ENCODE results near the gene CDCA4.
"Not testable (repeated sequence)": the region's sequence is repeated elsewhere in the genome, so short reads cannot be mapped to it uniquely, and the experiment has no call there.

CDCA4 gene

DNA sequence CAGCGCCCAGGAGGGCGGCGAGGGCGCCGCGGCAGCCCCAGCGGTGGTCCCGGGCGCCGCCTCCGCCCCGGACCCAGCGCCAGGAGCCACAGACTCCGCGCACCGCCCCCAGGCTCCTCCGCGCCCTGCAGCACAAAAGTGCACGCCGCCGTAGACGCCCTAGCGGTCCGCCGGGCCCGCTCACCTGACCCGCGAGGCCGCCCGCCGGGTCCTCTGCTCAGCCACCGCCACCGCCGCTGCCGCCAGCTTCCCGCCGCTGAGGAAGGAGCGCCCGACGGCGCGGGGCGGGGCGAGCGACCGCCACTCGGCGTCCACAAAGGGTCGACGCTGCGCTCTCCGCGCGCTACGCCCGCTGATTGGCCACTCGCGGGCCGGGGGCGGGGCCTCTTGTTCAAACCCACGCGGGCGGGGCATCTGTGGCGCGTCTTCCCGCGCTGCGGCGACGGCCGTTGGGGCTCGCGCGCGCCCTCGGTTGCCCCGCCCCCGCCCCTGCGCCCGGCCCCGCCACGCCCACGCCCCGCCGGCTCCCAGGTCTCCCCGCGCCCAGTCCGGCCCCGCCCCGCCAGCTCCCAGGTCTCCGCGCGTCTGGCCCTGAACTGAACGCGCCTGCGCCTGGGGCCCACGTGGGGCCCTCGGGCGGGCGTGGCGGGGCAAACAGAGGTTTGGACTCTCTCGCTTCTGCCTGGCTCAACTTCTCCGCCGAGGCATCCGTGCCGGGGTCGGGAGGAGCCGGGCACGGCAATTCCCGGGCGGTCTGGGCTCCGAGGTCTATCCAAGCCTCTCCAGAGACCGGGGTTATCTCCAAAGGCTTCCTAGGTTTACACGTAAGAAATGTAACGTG, at the start of gene CDCA4:
Gene CDCA4, minus strand, starts transcription at position 269 of the 841 bp plus-strand sequence. CDS start 9,154 bp downstream, outside the sequence.
- in situ Hi-C loops (cut with MboI; ENCODE audit: low sequenced_read_pairs) = no loop called here

GRCh38 chr14:105069871-105070759, 49.2 kb upstream of the CDCA4 start:
- in situ Hi-C loops (cut with MboI; ENCODE audit: low sequenced_read_pairs) = no loop called here

DNA sequence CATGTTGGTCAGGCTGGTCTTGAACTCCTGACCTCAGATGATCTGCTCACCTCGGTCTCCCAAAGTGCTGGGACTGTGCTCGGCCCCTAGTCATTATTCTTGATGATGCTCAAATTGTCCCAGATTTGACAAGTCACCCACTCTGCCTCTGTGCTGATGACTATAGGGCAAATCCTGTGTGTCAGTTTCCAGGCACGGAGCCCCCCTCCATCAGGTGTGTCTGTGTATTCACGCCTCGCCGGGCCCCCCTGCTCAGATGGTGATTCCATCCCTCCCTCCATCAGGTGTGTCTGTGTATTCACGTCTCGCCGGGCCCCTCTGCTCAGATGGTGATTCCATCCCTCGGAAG, 48.6 kb upstream of the CDCA4 start:
- in situ Hi-C loops (cut with MboI; ENCODE audit: low sequenced_read_pairs) = no loop called here

- in situ Hi-C loops (cut with MboI; ENCODE audit: low sequenced_read_pairs) = no loop called here
Observed at GRCh38 chr14:105068818-105069217, 47.9 kb upstream of the CDCA4 start.

DNA sequence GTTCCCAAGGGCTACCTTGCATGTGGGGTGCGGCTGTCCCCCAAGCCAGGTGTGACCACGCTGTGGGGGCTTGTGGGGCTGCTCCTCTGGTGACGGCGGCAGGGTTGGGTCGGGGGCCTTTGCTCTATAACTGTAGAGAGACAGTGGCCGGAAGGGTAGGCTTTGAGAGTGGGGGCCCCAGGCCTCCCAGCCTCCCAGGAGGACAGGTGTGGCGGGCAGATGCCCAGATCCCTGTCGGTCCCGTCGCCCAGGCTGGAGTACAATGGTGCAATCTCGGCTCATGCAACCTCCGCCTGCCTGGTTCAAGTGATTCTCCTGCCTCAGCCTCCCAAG, 47.1 kb upstream of the CDCA4 start:
- in situ Hi-C loops (cut with MboI; ENCODE audit: low sequenced_read_pairs) = no loop called here

DNA sequence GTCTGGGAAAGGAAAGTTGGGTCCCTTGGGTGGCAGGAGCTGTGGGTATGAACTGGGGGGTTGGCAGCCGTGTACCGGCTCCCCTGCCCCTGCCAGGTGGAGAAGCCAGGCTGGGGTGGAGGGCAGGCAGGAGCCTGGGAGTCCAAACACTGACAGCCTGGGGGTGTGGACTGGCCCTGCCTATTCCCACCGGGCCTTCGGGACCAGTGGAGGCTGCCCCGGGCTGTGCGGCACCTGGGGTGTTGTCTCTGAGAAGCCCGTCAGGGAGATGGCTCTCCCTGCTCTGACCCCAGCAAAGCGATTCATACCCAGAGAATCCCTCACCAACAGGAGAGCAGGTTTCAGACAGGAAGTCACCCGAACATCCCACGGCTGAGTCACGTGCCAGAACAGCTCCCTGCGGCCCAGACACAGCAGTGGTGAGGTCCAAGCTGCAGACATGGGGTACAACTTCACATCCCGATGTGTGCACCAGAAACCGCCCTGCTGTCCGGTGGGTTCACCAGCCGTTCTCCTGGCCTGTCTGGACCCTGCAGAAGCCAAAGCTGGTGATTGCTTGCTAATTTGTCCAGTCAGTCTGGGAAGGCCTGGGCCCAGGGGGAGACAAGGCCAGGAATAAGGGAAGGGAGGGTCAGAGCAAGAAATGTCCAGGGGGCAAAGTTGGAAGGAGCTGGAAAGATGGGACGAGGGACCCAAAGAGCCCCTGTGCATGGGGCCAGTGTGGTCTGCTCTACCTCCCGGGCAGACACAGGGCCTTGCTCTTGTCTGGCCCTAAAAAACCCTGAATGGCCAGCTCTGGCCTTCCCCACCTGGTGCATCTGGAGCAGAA, 46.5 kb upstream of the CDCA4 start:
- in situ Hi-C loops (cut with MboI; ENCODE audit: low sequenced_read_pairs) = no loop called here

GRCh38 chr14:105066240-105067071, 45.6 kb upstream of the CDCA4 start:
- in situ Hi-C loops (cut with MboI; ENCODE audit: low sequenced_read_pairs) = no loop called here

DNA sequence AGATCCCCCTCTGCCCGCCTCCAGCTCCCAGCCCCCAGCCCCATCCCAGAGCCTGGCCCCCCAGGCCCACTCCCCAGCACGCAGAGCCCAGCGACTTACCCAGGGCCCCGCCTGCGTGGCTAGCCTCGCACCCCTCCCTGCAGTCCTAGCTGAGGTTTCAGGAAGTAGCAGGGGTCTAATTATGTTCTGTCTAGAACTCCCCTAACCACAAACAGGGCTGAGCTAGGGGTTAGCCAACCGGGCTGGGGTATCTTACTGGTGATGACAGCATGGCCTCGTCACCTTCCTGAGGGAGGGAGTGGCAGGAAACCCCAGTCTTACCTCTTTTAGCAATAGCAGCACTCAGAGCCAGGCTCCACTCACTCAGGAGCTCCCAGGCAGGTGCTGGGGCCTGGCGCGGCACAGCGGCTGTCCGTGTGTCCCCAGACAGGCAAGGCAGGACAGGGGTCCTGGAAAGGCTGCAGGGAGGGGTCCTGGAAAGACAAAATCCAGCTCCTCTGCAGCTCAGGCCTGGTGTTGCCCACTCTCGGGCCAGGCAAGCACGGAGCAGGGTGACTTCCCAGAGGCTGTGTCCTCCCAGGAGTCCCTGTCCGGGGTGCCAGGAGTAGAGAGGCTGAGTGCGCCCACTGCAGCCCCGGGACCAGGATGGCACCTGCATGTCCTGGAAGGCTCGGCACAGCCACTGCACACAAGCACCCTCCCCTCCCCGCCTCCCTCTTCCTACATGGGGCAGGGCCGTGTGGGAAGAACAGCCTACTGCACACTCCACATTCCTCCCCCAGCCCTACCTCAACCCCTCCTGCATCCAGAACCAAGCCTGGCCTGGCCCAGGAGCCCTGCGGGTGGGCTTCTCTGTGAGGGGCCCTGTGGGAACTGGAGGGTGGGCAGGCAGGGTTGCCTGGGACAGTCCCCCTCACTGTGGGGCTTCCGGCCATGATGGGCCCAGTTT, 44.7 kb upstream of the CDCA4 start, which contains the start of gene GPR132:
Gene GPR132, minus strand, starts transcription at position 151 of the 949 bp plus-strand sequence. CDS start 10,010 bp downstream, outside the sequence.
- in situ Hi-C loops (cut with MboI; ENCODE audit: low sequenced_read_pairs) = no loop called here

DNA sequence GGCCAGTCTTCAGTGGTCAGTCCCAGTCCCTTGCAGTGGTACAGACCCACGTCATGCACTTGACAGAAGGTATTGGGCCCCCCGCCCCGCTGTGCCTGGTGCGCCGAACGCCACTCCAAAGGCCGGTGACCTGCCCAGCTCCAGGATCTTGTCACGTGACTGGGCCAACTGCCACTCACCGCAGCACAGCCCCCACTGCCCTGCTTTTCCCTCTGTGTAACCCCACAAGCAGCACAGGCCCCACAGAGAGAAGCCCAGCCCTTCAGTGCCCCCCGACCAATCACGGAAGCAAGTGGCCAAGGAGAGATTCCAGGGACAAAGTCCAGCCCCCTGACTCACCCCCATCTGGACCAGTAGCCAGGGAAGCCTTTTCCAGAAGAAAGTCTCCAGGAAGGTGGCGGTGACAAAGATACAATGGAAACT, 43.8 kb upstream of the CDCA4 start:
- in situ Hi-C loops (cut with MboI; ENCODE audit: low sequenced_read_pairs) = no loop called here

- in situ Hi-C loops (cut with MboI; ENCODE audit: low sequenced_read_pairs) = no loop called here
Observed at GRCh38 chr14:105064001-105064400, 43.1 kb upstream of the CDCA4 start.

DNA sequence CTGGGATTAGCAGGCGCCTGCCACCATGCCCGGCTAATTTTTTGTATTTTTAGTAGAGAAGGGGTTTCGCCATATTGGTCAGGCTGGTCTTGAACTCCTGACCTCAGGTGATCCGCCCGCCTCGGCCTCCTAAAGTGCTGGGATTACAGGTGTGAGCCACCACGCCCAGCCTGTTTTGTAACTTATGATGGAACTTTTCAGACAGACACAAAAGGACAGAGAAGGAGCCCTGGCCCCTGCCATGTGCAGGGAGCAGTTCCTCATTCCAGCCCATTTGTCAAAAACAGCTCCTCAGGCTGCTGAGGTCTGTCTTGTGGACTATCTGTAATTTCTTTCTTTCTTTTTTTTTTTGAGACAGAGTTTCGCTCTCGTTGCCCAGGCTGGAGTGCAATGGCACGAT, 42.6 kb upstream of the CDCA4 start:
- in situ Hi-C loops (cut with MboI; ENCODE audit: low sequenced_read_pairs) = not testable (repeated sequence)

DNA sequence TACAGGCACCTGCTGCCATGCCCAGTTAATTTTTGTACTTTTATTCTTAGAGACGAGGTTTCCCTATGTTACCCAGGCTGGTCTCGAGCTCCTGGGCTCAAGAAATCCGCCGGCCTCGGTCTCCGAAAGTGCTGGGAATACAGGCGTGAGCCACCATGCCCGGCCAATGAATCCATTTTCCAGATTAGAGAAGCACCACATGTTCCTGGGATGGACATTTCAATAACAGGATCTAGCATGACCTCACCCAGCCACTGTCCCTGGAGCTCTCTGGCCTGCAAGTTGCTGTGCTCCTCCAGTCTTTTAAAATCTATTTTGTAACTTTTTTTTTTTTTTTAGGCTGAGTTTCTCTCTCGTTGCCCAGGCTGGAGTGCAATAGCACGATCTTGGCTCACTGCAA, 42.2 kb upstream of the CDCA4 start:
- in situ Hi-C loops (cut with MboI; ENCODE audit: low sequenced_read_pairs) = no loop called here

DNA sequence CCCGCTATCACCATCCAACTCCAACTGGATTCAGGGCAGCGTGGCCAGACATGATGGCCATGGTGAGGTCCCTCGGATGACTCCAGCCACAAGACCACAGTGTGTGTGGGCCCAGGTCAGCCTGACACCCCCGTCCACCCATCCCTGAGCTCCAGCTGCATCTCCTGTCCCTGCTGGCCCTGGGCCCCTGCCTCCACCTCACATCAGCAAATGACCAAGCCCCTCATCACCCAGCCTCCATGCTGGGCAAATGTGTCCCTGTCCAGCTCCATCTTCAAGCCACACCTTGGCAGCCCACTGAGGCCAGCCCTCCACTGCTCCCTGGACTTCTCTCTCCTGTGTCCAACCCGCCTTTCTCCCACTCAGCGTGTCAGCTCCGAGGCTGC, 41.2 kb upstream of the CDCA4 start:
- in situ Hi-C loops (cut with MboI; ENCODE audit: low sequenced_read_pairs) = no loop called here

GRCh38 chr14:105061428-105062047, 40.7 kb upstream of the CDCA4 start:
- in situ Hi-C loops (cut with MboI; ENCODE audit: low sequenced_read_pairs) = no loop called here

DNA sequence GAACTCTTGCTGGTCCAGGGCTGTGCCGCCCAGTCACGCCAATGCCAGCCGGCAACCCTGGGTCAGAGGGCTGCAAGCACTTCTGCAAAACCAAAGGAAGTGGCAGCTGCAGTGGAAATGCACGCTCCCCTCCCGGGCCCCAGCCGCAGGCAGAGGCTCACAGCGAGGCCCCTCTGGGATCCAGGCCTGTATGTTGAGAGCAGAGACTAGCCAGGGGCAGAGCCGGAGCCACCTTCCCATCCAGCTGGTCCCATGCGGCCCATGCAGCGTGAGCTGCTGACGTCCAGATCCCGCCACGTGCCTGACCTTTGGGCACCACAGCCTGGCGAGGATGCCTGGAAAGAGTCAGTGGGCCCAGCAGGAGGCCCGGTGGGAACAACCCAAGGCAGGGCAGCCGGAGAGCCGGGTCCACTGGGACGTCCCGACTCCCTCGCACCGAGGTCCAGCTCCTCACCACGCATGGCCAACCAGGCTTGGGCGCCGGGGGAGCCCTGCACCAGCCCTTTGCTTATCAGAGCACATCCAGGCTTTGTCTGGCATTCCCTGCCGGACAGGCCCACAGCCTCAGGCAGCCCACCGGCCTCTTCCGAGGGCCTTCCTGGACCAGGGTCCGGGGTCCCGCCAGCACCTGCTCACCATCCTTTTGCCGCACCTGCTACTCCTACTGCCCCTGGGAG, 40.0 kb upstream of the CDCA4 start:
- in situ Hi-C loops (cut with MboI; ENCODE audit: low sequenced_read_pairs) = no loop called here

DNA sequence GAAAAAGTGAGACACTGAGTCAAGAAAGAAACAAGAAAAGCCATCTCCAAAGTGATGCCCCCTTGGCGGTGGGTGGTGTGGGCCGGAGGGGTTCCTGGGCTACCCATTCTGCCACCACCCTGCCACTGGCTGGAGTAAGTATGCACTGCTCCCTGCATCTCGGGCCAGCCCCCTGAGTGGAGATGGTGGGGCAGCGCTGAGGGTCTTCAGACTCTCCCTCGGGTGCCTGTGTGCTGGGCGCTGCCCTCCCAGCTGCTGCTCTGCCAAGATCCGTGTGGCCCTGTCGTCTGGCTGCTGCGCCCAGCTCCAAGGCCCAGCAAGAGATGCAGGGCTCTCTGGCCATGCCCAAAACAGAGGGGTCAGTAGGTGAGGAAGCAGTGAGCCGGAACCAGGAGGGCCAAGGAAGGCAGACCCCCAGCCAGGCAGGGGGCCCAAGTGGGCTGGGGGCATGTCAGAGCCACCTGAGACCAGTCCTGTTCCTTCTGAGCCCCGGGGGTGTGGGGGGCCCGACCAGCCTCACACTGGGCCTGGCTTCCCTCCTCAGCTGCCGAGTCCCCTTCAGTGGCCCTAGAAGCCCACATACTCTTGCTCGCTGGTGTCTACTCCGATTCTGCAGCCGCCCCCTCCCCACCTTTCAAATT, 39.2 kb upstream of the CDCA4 start:
- in situ Hi-C loops (cut with MboI; ENCODE audit: low sequenced_read_pairs) = no loop called here

DNA sequence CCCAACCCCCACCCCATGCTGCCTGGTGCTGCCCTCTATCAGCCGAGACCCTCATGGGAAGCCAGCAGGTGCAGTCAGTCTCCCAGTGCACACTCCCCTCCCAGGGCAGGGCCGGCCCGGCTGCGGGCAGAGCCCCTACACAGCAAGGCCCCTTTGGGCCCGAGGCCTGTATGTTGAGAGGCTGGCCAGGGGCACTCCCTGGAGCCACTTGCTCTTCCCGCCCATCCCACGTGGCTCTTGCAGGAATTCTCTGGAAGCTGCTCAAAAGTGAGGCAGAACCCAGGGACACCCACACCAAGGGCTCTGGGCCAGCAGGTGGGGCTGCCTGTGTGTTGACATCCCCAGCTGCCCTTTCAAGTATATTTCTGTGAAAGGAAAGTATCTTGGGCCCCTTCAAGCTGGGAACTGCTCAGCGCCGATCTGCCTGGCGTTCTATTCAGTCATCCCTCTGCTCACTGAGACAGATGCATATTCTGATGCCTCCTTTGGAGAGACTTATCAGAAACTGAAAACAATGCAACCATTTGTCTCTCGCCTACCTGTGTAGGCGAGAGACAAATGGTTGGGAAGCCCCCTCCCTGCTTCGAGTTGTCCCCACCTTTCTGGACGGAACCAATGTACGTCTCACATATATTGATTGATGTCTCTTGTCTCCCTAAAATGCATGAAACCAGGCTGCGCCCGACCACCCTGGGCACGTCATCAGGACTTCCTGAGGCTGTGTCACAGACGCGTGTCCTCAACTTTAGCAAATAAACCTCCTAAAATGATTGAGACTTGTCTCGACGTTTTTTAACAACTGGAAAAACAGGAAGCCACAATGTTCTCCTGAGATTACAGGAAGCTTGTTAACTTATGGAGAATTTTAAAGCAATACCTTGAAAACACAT, 38.4 kb upstream of the CDCA4 start:
- in situ Hi-C loops (cut with MboI; ENCODE audit: low sequenced_read_pairs) = no loop called here

All from hTERT RPE-1 (cell line).